Measurements from ENCODE around the gene BAZ1B.
"Not testable (repeated sequence)": the region's sequence is repeated elsewhere in the genome, so short reads cannot be mapped to it uniquely, and the experiment has no call there.

Gene BAZ1B

GRCh38 chr7:73522105-73522872, at the start of gene BAZ1B:
Gene BAZ1B, minus strand, starts transcription at chr7:73522293. Its CDS starts 360 bp downstream, at chr7:73521933.
- peak; percentile 99 for DNase-seq

- DNase-seq, result no peak
Observed at GRCh38 chr7:73570977-73571376, 48.9 kb upstream of the BAZ1B start.

- DNase-seq, result no peak
Observed at GRCh38 chr7:73570521-73570920, 48.4 kb upstream of the BAZ1B start.

- no peak for DNase-seq
Observed at GRCh38 chr7:73569042-73569608, 47.0 kb upstream of the BAZ1B start.

- DNase-seq, result no peak
Observed at GRCh38 chr7:73567846-73568685, 46.0 kb upstream of the BAZ1B start.

- no peak for DNase-seq
Observed at GRCh38 chr7:73567140-73567539, 45.0 kb upstream of the BAZ1B start.

GRCh38 chr7:73566431-73566830, 44.3 kb upstream of the BAZ1B start:
- not testable (repeated sequence) for DNase-seq

- no peak for DNase-seq
Observed at GRCh38 chr7:73565675-73566340, 43.7 kb upstream of the BAZ1B start.

GRCh38 chr7:73560109-73560835, 38.2 kb upstream of the BAZ1B start:
- DNase-seq, result no peak

- peak; percentile 69 for DNase-seq
Observed at GRCh38 chr7:73557397-73558257, 35.5 kb upstream of the BAZ1B start, which contains the start of gene BCL7B. Gene BCL7B, minus strand, starts transcription at chr7:73557690. Its CDS starts 112 bp downstream, at chr7:73557578.

- DNase-seq, result peak; percentile 94
Observed at GRCh38 chr7:73557108-73557396, 35.0 kb upstream of the BAZ1B start.

- no peak for DNase-seq
Observed at GRCh38 chr7:73556208-73557107, 34.4 kb upstream of the BAZ1B start.

GRCh38 chr7:73555411-73555982, 33.4 kb upstream of the BAZ1B start:
- DNase-seq, result no peak

GRCh38 chr7:73550093-73550492, 28.0 kb upstream of the BAZ1B start:
- DNase-seq, result not testable (repeated sequence)

- no peak for DNase-seq
Observed at GRCh38 chr7:73549176-73549575, 27.1 kb upstream of the BAZ1B start.

- no peak for DNase-seq
Observed at GRCh38 chr7:73547841-73548240, 25.7 kb upstream of the BAZ1B start.

GRCh38 chr7:73544678-73545077, 22.6 kb upstream of the BAZ1B start:
- DNase-seq, result no peak

- DNase-seq, result no peak
Observed at GRCh38 chr7:73541722-73542121, 19.6 kb upstream of the BAZ1B start.

- DNase-seq, result no peak
Observed at GRCh38 chr7:73539709-73540108, 17.6 kb upstream of the BAZ1B start.

- not testable (repeated sequence) for DNase-seq
Observed at GRCh38 chr7:73538510-73538909, 16.4 kb upstream of the BAZ1B start.

All from left hindlimb (tissue), 1 donor.